Dendritic cell treated with granulocyte-macrophage colony-stimulating factor and Interleukin-4, amounts not matched to agents 40 ng/mL and 50 ng/mL, for 4 days (primary cell): ENCODE data around the gene ZNF689.
A peak's percentile ranks its signal among the peaks of the same experiment; 100 is the strongest.

ENCODE experiments used
- H3K27ac Mint-ChIP-seq: one replicate; pipeline ENCODE4 v1.8.0; 2022; ENCODE audit warnings: mild to moderate bottlenecking, mixed read lengths
- H3K27me3 Mint-ChIP-seq: one replicate; pipeline ENCODE4 v1.8.0; 2022; ENCODE audit warnings: mild to moderate bottlenecking, mixed read lengths
- H3K36me3 Mint-ChIP-seq: one replicate; pipeline ENCODE4 v1.8.0; 2022; ENCODE audit warnings: low read depth, mixed read lengths
- H3K4me1 Mint-ChIP-seq: one replicate; pipeline ENCODE4 v1.8.0; 2022; ENCODE audit warnings: low read depth, mixed read lengths
- H3K4me3 Mint-ChIP-seq: one replicate; pipeline ENCODE4 v1.8.0; 2022; ENCODE audit warnings: mild to moderate bottlenecking, moderate library complexity, mixed read lengths
- H3K9me3 Mint-ChIP-seq: one replicate; pipeline ENCODE4 v1.8.0; 2022; ENCODE audit warnings: mixed read lengths
- intact Hi-C: fragments of 100-400 bp; cut with micrococcal nuclease; formaldehyde crosslinking; loops from one replicate; pipeline ENCODE4 v1.15.0; 2022

Gene ZNF689

GRCh38 chr16:30609926-30610839, at the start of gene ZNF689:
TSS of gene ZNF689 (minus strand) at chr16:30610389. CDS start at chr16:30610041, 348 bp downstream.
- Mint-ChIP-seq H3K9me3 (no peaks in the 10 kb centered on the region), H3K4me1 (peaks cover 61% of the 10 kb centered on the region), H3K36me3 (peaks cover 50% of the 10 kb centered on the region), H3K27ac (peak within 1 kb of the TSS; percentile 92), H3K4me3 (peak within 1 kb of the TSS; percentile 89), H3K27me3 (no peaks in the 10 kb centered on the region)
- intact Hi-C loops = loop anchor here (10.0 kb wide), 1 partner anchor 165 kb away; the partner anchor contains the start of gene SEPHS2

GRCh38 chr16:30658731-30659506, 48.7 kb upstream of the ZNF689 start:
- Mint-ChIP-seq H3K36me3 (peaks cover 91% of the 10 kb centered on the region), H3K9me3 (no peaks in the 10 kb centered on the region), H3K4me1 (peaks cover 73% of the 10 kb centered on the region)

DNA sequence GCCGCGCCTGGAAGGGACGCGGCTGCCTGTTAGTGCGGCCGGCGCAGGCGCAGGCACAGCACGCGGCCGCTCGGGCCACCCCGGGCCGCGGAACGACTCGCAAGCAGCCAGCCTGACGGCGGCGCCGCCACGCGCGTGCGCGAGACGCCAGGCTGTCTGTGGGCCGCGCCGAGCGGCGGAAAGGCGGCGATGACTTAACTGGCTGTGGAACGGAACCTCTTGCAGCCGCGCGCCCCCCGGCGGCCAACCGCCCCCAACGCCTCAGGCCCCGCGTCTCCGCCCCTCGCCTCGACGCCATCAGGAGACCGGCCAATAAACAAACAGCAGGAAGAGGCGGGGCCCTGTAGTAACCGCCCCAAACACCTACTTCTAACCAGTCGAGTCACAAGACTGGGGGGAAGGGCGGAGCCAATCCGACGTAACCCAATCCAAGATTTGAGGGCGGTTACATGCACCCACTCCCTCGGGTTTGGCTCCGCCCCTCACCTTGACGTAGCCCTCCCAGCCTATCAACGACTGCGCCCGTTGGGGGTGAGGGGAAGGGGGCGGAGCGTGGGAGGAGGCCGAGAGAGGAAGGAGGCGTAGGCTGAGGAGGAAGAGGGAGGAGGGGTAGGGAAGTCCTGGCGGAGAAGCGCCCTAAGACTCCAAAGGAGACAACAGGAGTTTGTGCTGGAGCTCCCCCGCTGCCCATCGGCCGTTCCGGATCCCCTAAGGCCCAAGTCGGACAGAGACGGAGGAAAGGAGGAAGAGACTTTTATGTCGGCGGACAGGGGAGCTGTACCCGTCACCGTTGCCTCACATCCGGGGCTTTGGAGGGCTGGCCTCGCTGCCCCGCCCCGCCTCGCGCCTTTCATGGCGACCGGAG, 47.9 kb upstream of the ZNF689 start, which contains the start of gene FBRS:
FBRS (plus strand) TSS at position 566 of the 865 bp plus-strand sequence. CDS start 1,088 bp downstream, outside the sequence.
- Mint-ChIP-seq H3K27me3 (no peaks in the 10 kb centered on the region), H3K4me1 (peaks cover 66% of the 10 kb centered on the region), H3K9me3 (no peaks in the 10 kb centered on the region), H3K27ac (peak within 1 kb of the TSS; percentile 100), H3K36me3 (peaks cover 91% of the 10 kb centered on the region), H3K4me3 (peak within 1 kb of the TSS; percentile 98)
- intact Hi-C loops = loop anchor here (1.0 to 5.0 kb wide), 4 partner anchors 8 to 414 kb away; partner anchors contain the start of genes CFAP119, PRR14, RNF40 and ZNF646

More at GRCh38 chr16:30658731-30659506, 48.7 kb upstream of the ZNF689 start:
- H3K27ac Mint-ChIP-seq = peak overlapping the region; percentile 100
- intact Hi-C loops = loop anchor here (1.0 to 5.0 kb wide), 4 partner anchors 9 to 413 kb away; partner anchors contain the start of genes CFAP119, PRR14, RNF40 and ZNF646
- H3K27me3 Mint-ChIP-seq = no peaks in the 10 kb centered on the region
- peak overlapping the region; percentile 98 for H3K4me3 Mint-ChIP-seq

GRCh38 chr16:30656974-30657865, 47.0 kb upstream of the ZNF689 start:
- Mint-ChIP-seq H3K27ac (peak overlapping the region; percentile 100), H3K9me3 (no peaks in the 10 kb centered on the region), H3K27me3 (no peaks in the 10 kb centered on the region), H3K4me3 (peak overlapping the region; percentile 75), H3K4me1 (peaks cover 66% of the 10 kb centered on the region), H3K36me3 (peaks cover 91% of the 10 kb centered on the region)
- intact Hi-C loops = loop anchor here (5.0 kb wide), 2 partner anchors 105 to 415 kb away; partner anchors contain the start of genes CFAP119, RNF40, ZNF646 and ZNF668

GRCh38 chr16:30656388-30656787, 46.2 kb upstream of the ZNF689 start:
- intact Hi-C loops = loop anchor here (5.0 kb wide), 2 partner anchors 106 to 416 kb away; partner anchors contain the start of genes CFAP119, RNF40, ZNF646 and ZNF668
- Mint-ChIP-seq H3K9me3 (no peaks in the 10 kb centered on the region), H3K27ac (peak overlapping the region; percentile 100), H3K4me1 (peaks cover 65% of the 10 kb centered on the region), H3K27me3 (no peaks in the 10 kb centered on the region), H3K4me3 (no peak overlapping the region), H3K36me3 (peaks cover 91% of the 10 kb centered on the region)

DNA sequence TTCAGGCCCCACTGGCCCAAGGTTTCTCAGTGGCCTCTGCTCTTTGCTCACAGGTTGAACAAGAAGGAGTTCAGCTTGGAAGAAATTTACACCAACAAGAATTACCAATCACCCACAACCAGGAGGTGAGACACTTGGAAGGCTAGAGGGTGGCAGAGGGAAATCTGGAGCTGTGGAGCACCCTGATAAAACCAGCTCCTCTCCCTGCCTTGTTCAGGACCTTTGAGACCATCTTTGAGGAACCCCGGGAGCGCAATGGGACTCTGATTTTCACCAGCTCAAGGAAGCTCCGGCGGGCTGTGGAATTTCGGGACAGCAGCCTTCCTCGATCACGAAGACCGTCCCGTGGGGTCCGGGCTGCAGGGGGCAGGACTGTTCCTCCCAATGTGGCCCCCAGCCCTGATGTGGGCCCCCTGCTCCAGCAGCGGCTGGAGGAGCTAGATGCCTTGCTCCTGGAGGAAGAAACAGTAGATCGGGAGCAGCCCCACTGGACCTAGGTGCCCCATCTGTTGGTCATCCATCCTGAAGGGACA, 45.7 kb upstream of the ZNF689 start:
- intact Hi-C loops = loop anchor here (5.0 kb wide), 2 partner anchors 106 to 416 kb away; partner anchors contain the start of genes CFAP119, RNF40, ZNF646 and ZNF668
- peaks cover 91% of the 10 kb centered on the region for H3K36me3 Mint-ChIP-seq

DNA sequence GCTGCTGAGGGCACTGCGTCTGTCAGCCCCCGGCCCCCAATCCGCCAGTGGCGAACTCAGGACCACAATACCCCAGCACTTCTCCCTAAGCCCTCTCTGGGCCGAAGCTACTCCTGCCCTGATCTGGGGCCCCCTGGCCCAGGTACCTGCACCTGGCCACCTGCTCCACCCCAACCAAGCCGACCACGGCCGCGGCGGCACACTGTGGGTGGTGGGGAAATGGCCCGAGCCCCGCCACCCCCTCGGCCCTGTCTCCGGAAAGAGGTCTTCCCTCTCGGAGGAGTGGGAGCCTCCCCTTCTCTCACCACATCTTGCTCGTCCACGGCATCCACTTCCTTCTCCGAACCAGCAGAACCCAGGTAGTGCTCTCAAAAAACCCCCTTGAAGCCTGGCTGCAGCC, 44.7 kb upstream of the ZNF689 start:
- Mint-ChIP-seq H3K27me3 (no peaks in the 10 kb centered on the region), H3K9me3 (no peaks in the 10 kb centered on the region), H3K4me3 (no peak overlapping the region), H3K36me3 (peaks cover 87% of the 10 kb centered on the region), H3K4me1 (peaks cover 56% of the 10 kb centered on the region), H3K27ac (no peak overlapping the region)
- intact Hi-C loops = loop anchor here (5.0 kb wide), 2 partner anchors 107 to 417 kb away; partner anchors contain the start of genes CFAP119, RNF40, ZNF646 and ZNF668

More for the DNA sequence above, 45.7 kb upstream of the ZNF689 start:
- no peak overlapping the region for H3K4me3 Mint-ChIP-seq
- H3K27ac Mint-ChIP-seq = peak overlapping the region; percentile 100
- no peaks in the 10 kb centered on the region for H3K27me3 Mint-ChIP-seq
- H3K9me3 Mint-ChIP-seq = no peaks in the 10 kb centered on the region
- H3K4me1 Mint-ChIP-seq = peaks cover 60% of the 10 kb centered on the region

- Mint-ChIP-seq H3K36me3 (peaks cover 72% of the 10 kb centered on the region), H3K4me3 (peak overlapping the region; percentile 90), H3K27ac (peak overlapping the region; percentile 99), H3K27me3 (no peaks in the 10 kb centered on the region), H3K9me3 (no peaks in the 10 kb centered on the region), H3K4me1 (peaks cover 60% of the 10 kb centered on the region)
- intact Hi-C loops = no loop called here
Measured at GRCh38 chr16:30652718-30653117, 42.5 kb upstream of the ZNF689 start.

DNA sequence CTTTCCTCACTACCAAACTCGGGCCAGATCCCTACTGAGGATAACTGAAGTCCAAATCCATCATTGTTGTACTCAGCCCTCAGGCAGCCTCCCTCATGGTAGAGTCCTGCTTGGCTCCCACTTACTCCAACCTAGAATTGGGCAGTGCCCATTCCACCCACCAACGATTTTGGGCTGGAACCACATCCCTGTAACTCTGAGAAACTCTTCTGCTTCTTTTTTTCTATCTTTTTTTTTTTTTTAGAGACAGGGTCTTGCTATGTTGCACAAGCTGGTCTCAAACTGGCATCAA, 41.8 kb upstream of the ZNF689 start:
- H3K36me3 Mint-ChIP-seq = peaks cover 67% of the 10 kb centered on the region
- no peaks in the 10 kb centered on the region for H3K27me3 Mint-ChIP-seq
- peaks cover 52% of the 10 kb centered on the region for H3K4me1 Mint-ChIP-seq
- intact Hi-C loops = no loop called here
- H3K4me3 Mint-ChIP-seq = peak overlapping the region; percentile 90
- no peaks in the 10 kb centered on the region for H3K9me3 Mint-ChIP-seq
- peak overlapping the region; percentile 99 for H3K27ac Mint-ChIP-seq

DNA sequence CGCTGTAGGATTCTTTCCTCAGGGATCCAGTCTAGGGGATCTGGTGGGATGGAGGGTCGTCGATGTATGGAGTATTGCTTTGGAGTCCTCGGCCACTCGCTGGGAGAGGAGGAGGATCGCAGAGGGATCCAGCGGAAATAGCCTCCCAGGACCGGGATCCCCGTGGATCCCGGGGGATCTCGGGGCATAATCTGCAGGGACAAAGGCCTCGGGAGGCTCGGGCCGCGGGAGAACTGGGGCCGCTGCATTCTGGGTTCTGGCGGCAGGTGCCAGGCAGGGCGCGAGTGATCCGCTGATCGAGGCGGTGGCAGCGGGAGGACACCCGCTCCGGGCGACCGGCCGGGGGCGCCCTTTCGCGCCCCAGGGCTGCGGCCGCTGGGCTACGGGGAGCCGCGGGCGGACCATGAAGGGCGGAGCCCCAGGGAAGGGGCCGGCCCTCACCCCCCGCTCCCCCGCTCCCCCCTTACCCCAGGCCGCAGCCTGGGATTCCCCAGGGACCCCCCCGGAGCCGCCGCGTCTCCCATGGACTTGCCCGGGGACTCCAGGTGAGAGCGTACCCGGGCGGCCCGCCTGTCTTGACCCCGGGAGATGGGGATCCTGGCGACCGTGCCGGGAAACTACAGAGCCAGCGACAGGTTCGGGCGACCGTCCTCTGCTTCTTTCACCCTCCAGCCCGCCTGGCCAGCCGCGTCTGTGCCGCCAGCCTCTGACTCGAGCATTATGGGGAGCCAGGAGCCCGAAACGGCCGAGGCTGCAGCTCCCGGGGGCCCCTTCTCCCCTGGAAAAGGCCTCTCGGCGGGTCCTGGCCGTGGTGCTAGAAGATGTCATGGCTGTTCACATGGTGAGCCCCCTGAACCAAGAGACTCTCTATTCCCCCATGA, 41.2 kb upstream of the ZNF689 start:
- peaks cover 48% of the 10 kb centered on the region for H3K4me1 Mint-ChIP-seq
- no peaks in the 10 kb centered on the region for H3K9me3 Mint-ChIP-seq
- intact Hi-C loops = loop anchor here (2.0 kb wide), 2 partner anchors 47 to 271 kb away; partner anchors contain the start of genes FBXL19 and SRCAP
- peak overlapping the region; percentile 90 for H3K4me3 Mint-ChIP-seq
- peak overlapping the region; percentile 99 for H3K27ac Mint-ChIP-seq
- no peaks in the 10 kb centered on the region for H3K27me3 Mint-ChIP-seq
- peaks cover 61% of the 10 kb centered on the region for H3K36me3 Mint-ChIP-seq
